Retina (tissue), 1 donor: ENCODE data around the gene HOXB6.
A peak's percentile ranks its signal among the peaks of the same experiment; 100 is the strongest.

Experiments used
- DNase-seq: peaks from one replicate; pipeline ENCODE4 v3.0.0-alpha.2; 2016

HOXB6 gene

DNA sequence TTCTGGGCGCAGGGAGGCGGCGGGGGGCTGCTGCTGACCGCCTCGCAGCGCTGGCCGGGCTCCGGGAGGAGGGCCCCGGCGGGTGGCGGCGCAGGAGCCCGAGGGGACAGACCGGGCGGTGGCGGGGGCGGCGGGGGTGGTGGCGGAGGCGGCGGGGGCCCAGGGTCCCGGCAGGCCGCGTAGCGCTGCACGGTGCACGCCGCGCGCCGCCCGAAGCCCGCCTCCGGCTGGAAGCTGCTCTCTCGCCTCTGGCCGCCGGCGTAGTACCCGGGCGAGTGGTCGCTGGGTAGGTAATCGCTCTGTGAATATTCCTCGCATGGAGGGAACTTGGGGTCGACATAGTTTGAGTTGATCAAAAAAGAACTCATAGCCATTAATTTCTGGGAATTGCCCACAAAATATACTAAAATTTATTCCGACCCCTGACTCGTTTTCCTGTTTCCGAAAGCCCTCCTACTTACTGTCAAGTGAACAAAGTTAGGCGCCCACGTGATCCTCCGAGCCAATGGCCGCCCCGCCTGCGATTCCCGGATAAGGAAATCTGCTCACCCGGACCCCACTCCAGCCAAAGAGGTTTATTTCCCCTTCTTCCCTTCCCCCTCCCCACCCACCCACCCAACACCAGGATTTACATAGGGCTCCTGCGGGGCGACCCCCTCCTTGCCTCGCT, 26.7 kb downstream of the HOXB6 start, which contains the start of gene HOXB4:
Gene HOXB4 (minus strand): TSS at position 405 of the 670 bp plus-strand sequence. CDS start 31 bp downstream, at position 374.
- DNase-seq: peak; percentile 67

DNA sequence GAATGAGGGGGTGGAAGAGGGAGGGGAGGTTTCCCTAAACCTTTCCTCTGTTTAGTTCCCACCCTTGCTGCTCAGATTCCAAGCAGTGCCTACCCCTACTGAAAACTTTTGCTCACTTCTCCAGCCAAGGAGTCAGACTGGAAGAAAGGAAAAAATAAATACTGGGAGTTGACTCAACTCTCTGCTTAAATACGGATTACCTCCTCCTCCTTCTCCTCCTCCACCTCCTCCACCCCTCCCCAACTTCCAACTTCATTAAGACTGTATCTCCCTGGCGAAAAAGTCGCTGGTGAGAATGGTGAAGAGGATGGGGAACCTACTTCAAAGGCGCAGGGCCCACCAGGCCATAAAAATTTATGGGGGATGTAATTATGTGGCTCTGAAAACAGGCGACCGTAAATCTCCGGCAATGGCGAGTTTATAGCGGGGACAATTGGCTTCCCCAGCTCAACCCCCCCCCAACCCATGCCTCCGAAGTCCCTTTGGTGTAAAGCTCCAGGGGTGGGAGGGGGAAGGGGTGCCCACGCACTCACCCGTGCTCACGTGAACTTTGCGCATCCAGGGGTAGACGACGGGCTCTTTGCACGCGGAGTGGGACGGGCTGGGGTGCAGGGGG, 27.3 kb downstream of the HOXB6 start:
- no peak for DNase-seq

DNA sequence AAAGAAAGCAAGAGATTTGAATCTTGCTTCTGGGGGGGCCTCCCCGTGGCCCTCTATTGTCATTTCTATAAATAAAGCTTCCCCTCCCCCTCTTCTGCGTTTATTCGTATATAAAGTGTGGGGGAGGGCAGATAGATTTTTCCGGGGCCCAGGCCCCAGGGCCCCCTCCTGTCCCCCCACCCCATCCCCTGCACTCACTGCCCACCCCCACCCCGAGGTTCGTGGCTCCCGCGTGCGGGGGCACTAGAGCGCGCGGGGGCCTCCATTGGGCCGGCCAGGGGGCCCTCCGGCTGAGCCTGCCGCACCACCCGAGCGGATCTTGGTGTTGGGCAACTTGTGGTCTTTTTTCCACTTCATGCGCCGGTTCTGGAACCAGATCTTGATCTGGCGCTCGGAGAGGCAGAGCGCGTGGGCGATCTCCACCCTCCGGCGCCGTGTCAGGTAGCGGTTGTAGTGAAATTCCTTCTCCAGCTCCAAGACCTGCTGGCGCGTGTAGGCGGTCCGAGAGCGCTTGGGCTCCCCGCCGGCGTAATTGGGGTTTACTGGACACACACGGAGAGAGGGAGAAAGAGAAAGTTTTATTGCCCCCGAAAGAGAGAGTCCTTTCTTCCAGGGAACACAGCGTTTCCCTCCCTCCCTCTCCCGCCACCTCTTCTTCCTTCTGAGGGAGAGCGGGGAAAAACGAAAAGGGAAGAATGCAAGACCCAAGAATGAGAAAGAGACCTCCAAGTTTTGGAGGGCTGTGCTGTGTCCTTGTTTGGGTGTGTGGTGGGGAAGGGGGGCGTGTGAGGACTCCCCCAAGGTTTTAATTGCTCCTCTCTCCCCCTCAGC, 28.1 kb downstream of the HOXB6 start:
- peak; percentile 67 for DNase-seq

DNA sequence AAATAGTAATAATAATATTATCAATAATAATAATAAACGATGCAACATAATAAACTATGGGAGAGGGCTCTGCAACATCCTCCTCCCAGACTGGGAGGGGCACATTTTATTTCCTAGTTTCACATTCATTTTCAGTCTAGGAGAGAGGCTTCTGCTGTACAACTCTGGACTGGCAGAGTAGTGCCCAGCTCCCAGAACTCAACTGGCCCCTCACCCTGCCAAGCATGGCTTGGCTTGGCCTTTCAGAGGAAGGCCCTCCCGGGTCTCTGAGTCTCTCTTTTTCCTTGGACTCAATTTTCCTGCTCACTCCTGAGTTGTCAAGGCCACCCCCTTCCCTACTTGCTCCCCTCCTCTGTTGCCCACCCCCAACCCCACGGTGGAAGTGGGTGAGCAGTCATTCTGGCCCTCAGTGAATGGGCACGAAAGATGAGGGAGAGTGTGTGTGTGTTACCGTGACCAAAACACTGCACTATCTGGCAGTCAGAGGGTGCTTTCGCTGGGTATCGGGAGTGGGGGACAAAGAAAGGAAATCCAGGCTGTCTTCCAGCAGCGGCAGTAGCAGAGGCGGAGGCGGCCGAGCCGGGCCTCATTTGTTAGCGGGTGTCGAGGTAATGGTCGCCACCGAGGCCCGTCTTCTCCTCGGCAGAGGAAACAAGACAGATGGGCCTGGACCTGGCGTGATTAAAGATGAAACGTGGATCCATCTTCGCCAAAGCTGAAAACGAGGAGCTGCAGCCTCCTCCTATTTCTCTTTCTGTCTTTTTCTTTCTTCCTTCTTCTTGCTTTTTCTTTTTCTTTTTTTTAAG, 28.9 kb downstream of the HOXB6 start:
- no peak for DNase-seq

DNA sequence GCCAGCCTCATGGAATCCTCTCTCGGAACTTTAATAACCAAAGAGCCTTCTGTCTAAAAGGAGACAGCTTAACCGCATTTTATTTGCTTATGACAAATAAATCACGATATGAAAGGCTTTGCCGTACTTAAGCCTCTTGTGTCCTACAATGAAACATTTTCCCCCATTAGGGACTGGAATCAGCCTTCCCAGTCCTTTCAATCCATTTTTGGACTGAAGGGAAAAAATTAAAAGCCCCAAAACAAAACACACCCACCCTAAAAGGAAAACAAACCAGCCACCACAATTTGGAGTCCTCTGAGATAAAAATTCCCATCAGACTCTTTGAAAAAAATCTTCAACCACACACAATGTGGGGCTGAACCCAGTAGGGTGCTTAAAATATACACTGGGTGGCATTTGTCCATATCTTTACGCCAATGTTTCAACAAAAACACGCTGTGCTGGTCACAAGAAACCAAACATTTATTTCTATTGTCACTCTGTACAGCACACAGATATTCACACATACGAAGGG, 29.7 kb downstream of the HOXB6 start:
- no peak for DNase-seq

DNA sequence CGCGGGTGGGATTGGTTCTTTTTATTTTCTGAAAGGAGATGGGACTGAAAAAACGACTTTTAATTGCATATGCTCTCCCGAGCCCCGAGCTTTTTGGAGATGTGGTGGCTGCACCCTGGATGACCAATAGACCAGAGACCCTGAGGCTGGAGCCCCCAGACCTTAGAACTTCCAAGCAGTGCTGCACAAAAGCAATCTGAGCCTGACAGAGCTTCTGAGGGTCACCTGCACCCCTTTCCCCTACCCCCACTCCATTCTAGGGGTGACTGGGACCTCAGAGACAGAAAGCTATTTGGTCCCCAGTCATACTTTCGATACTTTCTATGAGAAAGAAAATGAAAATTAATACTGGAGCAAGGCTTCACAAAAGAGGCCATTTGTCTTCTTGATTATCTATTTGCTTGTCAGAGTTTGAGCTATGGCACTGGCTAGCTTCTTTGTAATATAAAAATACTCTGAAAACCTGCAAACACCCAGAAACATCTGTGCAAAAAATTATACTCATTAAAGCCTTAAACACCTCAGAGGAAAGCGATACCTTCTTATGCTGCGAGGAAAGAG, 30.2 kb downstream of the HOXB6 start:
- no peak for DNase-seq

DNA sequence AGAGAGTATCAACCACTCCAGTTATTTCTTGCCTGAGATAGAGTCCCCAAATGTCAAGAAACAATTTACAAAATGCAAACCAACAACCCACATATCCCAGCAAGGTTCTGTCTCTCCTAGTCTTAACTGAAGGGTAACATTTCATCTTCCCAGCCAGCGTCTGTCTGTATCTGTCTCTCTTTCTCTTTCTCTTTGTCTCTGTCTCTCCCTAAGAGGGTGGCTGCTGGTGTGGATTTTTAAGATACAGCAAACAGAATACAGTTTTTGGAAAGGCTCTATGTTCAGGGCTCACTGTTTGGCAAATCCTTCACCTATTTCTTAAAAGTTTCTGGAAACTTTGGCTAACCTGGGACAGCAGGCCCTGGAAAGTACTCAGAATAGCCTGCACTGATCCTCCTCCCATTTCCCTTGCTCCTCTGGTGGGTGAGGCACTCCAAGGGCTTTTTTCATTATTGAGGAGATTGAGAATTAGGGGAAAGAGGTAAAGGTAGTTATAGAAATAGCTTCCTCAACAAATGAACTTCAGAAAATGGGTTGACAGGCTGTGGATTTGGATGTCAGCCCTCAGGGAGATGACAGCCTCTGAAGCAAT, 32.9 kb downstream of the HOXB6 start:
- DNase-seq: no peak

DNA sequence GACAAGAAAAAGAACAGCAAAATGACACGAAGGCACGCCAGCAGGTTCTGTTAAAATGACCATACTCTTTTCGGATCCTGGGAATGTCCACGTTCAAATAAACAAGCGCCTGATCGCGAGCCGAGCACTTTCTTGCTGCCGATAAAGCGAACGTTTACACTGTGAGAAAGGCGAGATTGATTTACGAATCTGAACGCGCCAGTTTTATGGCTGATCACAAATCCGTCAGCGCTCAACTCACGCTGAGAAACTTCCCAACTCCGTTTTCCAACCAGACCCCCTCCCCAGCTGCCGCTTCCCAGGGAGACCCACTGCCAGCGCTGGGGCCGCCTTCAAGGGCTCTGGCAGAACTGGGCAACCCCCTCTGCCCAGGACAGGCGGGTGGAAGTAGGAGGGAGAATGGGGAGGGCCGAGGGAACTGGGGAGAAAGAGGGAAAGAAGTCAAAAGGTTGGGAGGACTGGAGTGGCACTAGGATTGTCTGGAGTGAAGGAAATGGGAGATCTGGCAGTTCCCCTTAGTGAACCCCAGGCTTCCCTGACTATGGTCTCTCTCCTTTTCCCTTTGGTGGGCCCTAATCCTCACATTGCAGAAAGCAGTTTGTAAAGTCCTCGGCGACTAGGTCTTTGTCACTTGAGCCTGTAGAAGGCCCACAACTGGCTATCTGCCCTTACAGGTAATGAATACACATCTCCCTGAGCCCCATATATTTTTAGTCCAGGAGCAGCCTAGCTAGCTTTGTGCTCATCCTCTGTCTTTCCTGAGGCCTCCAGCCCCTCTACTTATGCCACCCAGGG, 33.6 kb downstream of the HOXB6 start:
- peak; percentile 60 for DNase-seq

DNA sequence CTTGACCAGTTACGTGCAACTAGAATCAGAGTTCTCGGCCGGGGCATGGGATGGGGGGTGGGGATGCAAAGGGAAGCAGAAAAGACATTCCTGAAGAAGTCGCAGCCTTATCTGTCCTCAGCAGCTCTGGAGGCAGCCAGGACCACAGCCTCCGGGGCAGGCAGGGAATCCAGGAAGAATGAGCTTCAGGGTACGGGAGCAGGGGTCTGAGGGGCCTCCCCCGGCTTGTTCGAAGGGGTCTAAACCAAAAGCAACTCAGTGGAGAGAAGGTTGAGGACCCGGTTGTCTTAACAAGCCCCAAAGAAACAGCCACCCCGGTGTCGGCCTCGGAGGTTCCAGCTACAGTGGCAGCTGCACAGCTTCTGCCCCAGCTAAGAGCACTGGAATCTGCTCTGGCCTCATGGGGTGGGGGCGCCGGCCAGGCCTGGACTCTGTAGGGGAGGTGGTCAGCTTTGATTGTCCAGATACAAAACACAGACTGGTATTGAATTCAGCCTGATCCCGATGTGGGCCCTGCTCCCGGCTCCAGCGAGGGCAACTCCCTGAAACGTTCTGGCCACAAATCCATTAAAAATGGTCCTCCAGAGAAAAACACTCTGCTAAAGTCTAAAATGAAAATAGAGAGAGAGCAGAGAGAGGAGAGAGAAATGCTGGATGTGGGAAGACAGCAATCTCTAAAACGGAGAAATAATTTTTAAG, 34.3 kb downstream of the HOXB6 start:
- DNase-seq: peak; percentile 64

DNA sequence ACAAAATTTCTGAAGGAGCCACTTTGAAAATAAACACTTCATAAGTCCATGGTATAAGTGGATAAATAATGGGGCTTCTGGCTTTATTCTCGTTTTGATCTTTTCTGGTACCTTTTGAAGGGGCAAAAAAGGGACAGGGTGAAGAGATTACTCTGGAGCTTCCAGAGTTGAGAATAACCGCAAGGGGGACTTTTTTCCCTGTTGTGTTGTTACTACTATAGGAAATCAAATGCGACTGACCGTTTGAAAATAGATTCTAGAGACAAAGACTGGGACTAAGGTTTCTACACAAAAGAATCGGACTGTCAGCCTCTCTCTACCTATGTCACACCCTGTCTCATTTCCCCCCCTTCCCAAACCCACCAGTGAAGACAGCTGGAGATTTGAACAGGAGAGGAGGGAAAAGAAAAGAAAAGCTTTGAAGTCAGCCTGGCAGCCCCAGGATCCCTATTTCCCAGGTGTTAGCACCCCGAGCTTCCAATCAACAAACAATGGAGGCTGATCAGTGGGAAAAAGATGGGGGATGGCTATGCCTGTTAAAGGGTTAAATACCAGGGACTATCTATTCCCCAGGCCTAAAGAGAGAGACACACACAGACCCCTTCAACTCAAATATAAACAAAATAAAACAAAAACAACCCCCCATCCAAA, 35.0 kb downstream of the HOXB6 start:
- no peak for DNase-seq

DNA sequence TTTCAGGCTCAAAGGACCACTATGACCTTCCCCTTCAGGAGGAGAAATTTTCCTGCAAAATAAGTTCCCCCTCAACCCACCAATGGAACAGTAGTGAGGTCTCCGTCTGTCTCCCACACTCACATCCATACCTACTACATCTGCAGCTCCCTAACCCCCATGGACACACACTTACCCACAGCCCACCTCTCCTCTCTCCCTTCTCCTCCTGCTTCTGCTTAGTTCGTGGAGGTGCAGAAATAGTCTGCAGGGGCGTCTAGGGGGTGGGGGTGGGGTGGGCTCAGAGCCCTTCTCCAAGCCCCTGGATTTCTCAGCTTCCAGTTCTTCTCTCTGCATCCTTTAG, 35.6 kb downstream of the HOXB6 start:
- no peak for DNase-seq

DNA sequence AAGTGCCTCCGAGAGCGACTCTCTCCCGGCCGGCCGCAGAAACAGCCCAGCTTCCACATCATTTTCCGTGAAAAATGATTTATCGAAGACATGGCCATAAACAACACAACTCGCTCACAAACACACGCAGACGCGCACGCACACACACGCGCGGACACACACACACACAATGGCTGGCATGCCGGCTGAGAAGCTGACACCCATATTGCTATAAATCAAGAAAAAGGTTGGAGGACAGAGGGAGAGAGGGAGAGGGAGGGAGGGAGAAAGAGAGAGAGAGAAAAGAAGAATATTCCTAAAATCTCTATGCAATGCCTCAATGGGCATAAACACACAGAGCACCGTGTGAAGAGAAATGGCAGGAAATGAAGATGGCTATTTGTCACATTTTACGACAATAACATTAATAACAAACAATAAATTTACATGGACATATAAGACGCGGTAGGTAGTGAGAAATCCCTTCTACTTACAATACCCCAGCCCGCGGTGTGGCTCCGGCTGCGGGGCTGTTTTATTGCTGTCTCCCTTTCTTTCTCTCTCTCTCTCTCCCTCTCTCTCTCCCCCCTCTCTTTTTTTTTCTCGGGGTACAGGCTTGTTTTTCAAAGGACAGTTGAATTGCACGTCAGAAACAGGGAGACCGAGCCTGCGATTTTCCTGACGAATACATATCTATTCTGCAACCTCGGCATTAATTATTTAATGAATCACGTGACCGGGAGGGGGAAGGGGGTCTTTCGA, 36.1 kb downstream of the HOXB6 start:
- peak; percentile 58 for DNase-seq

DNA sequence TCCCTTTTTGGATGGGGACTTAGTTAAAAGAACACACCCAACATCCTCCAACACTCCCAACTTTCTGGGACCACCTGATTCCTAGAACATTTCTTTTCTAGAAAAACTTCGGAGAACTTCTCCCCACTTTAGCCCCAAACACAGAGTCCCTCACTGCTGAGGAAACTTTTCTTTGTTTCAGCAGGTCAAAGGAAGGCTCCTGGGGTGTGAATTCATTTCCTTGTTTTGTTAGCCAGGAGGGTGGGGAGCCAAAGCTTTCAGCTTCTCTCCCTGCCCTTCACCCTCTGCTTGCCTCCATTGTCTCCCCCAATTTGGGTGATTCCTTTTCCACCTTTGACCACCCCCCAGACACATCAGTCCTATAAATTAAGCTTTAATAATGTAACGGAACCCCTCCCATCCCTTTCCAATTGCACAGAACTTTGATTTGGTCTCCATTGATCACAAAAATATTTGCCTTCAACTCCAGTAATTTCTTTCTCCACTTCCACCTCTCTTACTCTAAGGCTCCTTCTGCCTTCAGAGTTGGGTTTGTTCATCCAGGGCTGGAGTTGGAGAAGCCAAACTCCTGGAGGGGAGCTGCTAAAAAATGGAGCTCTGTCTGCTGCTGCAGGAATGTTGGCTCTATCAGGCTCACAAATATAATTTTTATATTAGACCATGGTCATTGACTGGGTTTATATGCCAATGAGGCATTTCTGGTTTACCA, 37.0 kb downstream of the HOXB6 start:
- DNase-seq: no peak

DNA sequence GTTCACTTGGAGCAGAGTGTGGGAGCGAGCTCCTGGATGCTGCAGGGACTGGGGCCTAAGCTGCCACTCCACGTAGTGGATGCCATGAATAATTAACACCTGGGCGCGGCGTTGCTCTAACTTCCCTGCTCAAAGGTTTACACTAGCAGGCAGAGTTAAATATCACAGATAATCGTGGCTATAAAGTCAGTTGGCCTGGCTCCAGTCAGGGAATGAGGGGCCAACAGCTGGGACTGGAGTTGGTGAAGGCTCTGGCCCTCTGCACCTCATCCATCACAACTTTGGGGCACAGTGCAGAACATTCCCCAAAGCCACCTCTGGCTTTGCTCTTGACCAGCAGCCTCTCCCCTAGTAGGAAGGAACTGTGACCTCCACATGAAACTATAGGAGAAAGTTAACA, 37.6 kb downstream of the HOXB6 start:
- no peak for DNase-seq

DNA sequence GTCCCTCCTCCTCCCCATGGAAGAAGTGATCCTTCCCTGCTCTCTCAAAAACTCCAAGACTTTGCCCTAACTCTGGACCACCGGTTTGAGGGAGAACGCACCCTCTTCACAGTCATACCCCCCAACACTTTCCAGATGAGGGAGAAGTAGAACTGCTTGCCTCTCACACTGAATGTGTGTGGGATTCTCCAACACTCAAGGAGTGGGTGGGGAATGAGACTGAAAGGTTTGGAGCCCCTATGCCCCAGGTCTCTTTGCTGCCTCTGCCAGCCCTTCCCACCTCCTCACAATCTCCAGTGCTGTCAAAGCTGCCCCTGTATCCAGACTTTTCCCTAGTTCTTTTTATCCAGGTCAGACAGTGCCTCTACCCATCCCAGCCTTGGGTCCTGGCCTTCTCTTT, 38.1 kb downstream of the HOXB6 start:
- no peak for DNase-seq

DNA sequence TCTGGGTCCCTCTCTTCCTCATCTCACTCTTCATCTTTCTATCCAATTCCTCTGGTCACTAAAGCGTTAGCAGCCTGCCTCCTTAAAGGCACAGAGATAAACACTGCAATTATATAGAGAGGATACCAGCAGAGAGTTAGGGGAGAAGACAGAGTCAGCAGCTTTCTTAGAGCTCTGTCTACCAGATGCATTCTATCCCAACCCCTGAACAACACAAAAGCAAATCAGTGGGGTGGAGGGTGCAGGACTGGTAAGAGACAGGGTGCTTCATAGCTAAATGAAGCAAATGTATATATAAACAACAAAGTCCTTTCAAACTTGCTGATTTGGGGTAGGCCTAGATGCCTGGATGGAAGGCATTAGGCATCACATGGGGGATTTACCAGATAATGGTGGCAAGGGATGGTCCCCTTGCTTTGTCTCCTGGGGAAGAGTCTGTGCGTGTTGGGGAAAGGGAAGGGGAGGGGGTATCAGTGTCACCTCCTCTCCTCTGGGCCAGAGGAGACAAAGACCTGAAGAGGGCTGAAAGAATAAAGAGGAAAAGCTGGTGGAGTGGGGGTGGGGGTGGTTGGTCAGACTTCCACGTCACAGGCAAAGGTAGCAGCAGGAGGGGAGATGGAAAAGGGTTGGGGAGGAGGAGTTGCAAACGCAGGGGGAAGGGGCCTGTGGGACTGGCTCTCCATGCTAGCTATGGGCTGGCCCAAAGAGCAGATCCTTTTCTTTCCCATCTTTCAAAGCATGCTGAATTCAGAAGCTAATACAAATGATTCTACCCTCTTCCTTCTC, 38.7 kb downstream of the HOXB6 start:
- no peak for DNase-seq

DNA sequence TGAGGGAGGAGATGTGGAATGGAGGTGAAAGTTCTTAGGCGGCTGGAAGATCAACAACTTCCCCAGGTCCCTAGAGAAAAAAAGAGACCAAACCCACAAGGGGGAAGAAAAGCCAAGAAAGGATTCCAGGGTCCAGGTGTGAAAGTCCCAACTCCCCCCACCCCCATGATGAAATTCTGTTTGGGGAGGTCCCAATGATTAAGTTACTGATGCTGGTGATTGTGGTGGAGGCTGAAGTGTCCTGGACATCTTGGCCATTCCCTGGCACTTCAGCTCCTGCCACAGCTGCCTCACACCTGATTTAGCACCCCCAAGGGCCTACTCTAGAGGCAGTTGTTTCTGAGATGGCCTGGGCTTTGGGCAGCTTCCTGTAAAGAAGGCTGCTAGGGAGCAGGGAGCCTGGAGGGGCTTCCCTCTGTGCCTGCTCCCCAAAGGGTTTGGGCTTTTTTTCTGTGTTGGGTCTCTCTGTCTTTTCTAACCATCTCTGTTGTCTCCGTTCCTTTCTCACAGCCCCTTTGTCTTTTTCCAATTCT, 39.7 kb downstream of the HOXB6 start:
- DNase-seq: no peak
